ENCODE measurements around the gene SLC35F1.
A peak's percentile ranks its signal among the peaks of the same experiment; 100 is the strongest.

The SLC35F1 gene

GRCh38 chr6:118128755-118129154 is 221.7 kb downstream of the SLC35F1 start:
- no peak for DNase-seq

DNA sequence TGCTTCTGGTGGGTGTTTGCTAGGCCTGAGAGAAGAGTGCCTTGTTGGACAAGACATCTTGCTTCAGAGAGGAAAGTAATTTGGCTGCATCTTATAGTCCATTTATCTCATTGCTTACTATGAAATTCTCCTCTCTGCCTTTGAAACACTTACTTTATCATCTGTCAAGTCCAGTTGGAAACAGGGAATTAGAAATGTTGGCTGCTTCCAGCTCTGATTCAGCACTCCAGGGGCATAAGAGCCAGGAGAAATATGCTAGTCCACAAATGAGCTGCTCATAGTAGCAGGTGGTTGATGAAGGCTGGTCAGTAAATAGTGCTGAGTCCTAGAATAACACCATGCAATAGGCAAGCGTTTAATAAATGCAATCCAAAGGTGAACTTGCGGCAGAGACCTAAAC is 227.1 kb downstream of the SLC35F1 start:
- no peak for DNase-seq

DNA sequence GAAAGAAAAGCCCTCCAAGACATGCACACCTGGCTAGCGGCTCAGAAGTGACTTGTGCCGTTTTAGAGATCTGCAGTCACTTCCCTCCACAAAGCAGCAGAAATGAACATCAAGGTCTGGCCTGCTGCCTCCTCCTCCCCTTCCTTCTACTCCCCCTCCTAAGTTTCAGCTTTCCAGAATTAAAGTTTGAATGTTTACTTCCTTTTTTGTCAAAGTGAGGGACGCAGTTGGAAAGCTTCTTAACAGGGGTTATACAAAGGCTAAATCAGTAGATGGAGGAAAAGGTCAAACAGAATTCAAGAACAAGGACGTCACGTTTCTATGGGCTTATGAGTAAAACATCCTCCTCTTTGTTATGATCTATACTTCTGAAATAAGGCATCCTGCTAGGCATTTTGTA is 227.7 kb downstream of the SLC35F1 start:
- no peak for DNase-seq

DNA sequence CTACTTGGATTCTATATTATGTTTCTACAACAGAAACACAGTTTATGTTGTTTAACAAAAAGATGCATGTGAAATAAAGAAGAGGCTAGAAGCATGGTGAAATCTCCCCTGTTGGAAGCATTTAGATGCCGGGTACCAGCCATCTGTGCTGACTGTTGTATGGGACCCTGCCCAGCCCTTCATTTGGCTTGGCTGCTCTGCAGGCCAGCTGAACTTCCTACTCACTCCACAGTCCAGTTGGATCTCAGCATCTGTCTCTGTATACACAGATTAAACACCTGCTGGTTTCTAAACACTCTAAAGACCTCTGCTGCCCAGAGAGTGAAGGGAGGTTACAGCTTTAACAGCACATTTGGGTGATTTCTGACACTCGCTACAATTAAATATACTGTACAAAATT is 228.3 kb downstream of the SLC35F1 start:
- DNase-seq: no peak

DNA sequence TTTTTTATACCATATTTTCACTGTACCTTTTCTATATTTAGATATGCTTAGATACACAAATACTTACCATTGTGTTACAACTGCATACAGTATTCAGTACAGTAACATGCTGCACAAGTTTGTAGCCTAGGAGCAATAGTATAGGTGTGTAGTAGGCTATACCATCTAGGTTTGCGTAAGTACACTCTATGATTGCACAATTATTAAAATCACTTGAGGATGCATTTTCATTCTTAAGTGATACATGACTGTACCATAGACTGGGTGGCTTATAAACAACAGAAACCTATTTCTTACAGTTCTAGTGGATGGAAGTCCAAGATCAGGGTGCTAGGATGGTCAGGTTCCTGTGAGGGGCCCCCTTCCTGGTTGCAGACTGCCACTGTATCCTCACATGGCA is 234.1 kb downstream of the SLC35F1 start:
- no peak for DNase-seq

- no peak for DNase-seq
Measured at GRCh38 chr6:118146584-118146983, 239.5 kb downstream of the SLC35F1 start.

GRCh38 chr6:118147511-118147910 is 240.4 kb downstream of the SLC35F1 start:
- no peak for DNase-seq

DNA sequence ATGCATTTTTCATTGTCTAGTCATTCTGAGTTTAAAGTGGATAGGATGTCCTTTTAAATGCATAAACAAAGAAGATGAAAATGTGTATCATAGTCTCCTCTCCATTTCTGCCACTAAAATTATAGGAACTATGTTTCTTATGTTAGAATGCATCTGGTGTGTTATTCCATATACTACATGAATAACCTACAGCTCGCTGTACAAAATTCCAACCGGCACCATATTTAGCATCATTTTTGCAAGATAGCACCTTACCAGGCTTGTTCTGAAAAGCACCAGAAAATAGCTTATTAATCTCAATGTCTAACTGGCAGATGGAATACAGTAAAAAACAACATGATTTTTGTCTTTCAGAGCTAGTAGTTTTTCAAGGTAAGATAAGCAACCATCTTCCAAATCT is 241.5 kb downstream of the SLC35F1 start:
- DNase-seq: no peak

DNA sequence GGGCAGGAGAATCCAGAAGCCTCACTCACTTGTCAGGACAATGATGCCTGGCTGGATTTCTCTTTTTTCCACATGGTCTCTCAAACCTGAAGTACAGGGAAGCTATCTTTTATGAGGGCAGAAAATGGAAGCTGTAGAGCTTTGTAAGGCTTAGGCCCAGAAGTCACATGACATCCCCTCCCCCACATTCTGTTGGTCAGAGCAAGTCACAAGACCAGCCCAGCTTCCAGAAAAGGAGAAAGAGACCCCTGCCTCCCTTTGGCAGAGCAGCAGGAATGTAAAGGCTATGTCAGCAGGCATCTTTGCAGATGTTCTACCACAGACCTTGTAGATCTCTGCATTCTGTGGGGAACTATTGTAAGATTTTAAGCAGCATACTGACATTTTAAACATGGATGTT is 245.5 kb downstream of the SLC35F1 start:
- DNase-seq: no peak

- DNase-seq: no peak
Measured at GRCh38 chr6:118161343-118161742, 254.3 kb downstream of the SLC35F1 start.

- no peak for DNase-seq
Measured at GRCh38 chr6:118163542-118163941, 256.5 kb downstream of the SLC35F1 start.

- DNase-seq: no peak
Measured at GRCh38 chr6:118165500-118165899, 258.4 kb downstream of the SLC35F1 start.

DNA sequence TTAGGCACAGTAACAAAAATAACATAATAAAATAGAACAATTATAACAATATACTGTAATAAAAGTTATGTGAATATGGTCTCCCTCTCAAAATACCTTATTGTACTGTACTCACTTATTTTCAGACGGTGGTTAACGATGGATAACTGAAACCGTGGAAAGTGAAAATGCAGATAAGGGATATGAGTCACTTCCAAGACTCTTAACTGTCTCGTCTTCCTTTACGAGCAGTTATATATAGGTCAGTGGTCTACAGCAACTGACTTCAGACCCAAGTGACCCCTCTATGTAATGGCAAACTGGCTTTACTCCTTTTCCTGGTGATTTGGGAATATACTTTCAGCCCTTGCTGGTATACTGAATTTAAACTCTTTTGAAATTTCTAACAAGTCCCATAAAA is 261.4 kb downstream of the SLC35F1 start:
- no peak for DNase-seq

- DNase-seq: no peak
Measured at GRCh38 chr6:118171852-118172251, 264.8 kb downstream of the SLC35F1 start.

DNA sequence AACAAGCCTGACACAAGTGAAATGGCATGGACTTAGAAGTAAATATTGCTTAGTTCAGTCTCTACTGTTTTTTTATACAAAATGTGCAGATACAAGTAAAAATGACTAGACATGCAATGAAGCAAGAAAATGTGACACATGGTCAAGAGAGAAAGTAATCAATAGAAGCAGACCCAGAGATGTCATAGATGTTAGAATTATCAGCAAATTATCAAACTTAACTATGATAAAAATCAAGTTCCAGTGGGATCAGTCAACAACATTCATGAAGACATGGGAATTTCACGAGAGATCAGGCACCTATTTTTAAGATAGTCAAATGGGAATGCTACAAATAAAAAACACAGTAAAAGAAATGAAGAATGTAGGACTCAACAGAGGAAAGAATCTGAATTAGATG is 267.0 kb downstream of the SLC35F1 start:
- no peak for DNase-seq

DNA sequence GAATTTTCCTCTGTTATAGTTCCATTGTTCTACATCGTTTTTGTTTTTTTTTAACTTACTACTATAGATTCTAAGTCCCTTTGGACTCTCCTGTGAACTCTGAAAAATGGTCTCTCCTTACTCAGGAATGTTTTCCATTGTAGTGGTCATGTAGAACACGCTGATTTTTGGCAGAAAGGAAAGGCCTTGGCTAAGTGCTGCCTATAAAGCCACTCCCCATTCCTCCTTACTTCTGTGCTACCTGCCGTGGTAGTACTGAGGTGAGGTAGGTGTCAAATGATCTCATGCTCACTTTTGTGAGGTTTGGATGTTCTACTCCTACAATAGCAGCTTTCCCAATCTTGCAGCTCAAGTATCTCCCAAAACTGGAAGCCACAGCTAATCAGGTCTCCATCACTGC is 270.7 kb downstream of the SLC35F1 start:
- DNase-seq: no peak

- DNase-seq: no peak
Measured at GRCh38 chr6:118179048-118179447, 272.0 kb downstream of the SLC35F1 start.

DNA sequence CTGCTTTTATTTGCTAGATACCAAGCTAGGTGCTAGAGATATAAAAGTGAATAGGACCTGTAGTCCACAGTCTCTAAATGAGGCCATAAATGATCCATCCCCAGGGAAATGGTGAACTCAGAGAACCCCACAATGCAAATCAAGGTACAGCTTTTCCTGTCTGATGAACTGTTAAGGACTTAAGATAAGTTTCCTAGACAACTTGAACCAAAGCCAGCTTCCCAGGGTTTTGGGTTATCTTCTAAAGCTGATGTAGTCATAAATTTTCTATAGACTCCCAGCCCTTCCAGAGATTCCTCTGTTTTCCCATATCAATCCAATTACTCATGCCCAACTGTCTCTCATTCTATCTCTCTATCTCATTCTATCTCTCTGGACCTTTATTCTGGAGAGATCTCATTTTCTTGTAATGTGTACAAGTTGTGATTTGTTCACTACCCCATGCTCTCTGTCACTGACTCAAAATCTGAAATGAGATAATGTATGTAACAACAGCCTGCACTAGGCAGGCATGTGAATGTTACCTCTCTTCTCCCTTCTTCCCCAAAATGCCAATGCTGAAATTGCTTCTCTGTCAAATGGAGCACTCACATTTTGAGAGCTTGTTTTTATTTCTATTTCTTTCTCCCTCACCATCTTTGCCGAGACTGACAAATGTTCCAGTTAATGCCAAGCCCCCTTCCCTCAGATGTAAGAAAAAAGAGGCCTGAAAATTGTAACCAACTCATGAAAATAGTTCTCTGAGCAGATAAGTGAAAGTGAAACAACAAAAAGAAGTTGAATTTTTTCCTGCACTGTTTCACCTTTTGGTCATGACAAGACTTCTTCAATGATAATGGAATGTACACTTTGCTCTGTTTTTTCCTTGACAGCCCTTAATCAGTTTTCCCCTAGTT is 279.9 kb downstream of the SLC35F1 start:
- no peak for DNase-seq

DNA sequence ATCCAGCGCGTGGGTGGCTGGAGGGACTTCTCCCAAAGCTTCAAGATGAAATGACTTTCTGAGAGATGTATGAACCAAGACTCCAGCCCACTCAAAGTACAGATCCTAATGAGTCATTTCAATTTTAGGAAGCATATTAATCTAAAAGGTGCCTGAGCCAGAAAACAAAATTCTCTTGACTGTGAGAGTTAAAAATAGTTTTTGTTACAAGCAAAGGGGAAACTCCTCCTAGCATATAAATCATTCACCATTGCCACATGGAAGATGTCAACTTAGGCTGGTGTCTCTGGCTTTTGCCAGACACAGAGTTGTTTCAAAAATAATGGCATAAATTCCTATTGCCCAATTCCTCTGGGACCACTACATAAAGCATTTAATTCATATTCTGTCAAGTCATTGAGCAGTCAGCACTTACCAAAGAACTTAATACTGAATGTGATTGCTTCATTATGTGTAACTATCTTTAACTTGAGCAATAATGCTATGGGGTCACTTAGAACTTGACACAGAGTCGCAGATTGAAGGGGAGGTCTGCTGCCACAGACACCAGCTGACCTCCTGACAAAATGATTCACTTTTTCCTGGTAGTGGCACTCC is 280.6 kb downstream of the SLC35F1 start:
- DNase-seq: peak; percentile 14 to 21

DNA sequence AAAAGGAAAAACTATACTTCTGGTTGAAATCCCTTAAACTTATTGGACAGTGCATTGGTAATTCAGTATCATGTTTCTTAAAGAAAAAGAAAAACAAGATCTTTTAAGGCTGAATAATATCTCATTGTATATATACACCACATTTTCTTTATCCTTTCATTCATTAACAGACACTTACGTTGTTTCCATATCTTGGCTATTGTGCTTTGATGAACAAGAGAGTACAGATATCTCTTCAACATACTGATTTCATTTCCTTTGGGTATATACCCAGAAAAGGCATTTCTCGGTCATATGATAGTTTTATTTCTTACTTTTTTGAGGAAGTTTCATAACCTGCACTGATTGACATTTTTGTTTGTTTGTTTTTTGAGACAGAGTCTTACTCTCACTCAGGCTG is 281.5 kb downstream of the SLC35F1 start:
- DNase-seq: no peak

- DNase-seq: no peak
Measured at GRCh38 chr6:118197539-118197938, 290.5 kb downstream of the SLC35F1 start.

DNA sequence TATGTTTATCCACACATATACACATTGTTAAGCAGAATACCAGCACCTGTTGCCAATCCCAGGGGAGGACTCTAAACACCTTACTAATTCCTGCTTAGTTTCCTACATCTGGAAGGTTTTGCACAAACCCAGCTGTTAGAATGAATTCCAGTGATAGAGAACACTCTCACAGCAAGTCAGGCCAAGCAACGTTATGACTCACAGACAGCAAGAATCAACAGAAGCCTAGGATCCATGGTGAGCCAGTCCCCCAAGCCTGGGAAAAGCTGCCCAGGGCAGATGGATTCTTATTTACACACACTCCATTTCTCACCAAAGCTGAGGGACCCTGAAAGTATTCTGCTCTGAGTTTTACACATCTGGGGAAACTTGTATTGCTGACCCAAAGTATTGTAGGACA is 291.7 kb downstream of the SLC35F1 start:
- no peak for DNase-seq

- DNase-seq: no peak
Measured at GRCh38 chr6:118200160-118200559, 293.1 kb downstream of the SLC35F1 start.

DNA sequence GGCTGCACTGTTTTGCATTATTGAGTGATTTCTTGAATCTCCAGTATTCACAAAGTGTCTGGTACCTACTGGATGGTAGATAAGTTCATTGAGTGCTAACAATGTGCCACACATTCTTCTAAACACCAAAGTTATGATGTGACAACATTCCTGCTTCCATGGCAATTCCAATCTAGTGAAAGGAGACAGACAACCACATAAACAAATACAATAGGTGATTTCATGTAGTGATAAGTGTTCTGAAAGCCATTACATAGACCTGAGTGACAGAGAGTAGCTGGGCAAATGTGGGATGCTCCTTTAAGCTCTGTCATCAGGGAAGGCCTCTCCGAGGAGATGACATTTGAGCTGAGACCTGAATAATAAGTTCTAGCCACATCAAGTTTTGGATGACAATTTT is 295.5 kb downstream of the SLC35F1 start:
- DNase-seq: no peak

DNA sequence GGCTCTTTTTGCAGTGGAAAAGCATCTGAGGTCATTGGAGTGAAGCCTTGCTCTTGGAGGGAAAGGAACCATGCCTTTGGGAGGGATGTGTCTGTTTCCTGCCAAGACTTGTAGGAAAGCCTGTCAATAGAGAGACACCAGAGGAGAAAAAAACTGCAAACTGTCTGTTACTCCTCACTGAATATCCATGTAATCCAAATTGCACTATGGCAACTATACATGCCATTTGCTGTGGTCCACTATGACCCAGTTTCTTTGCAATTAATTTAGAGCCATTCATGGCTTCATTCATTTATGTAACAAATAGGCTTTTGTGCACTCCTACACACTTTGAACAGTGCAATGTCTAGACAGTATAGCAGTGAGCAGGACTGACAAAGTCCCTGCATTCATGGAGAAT is 296.5 kb downstream of the SLC35F1 start:
- no peak for DNase-seq
